Measurements from ENCODE around the gene MBD3L2. TPM values are rescaled to one million over a fixed set of nuclear protein-coding genes. Genes with fewer than 3 reads are reported as not detected.
A peak's percentile ranks its signal among the peaks of the same experiment; 100 is the strongest.

The MBD3L2 gene
- total and polyA plus RNA-seq, 9 of the 15 experiments (the other 6 are each of a cell fraction or from before 2014, with no cell fraction given), result not detected

GRCh38 chr19:7069042-7069903 is 20.2 kb downstream of the MBD3L2 start, which contains the start of gene ZNF557 (continued):
- TF ChIP-seq PBX2 (CRISPR knock-in tag; IDR thresholded peaks at IDR 0.05; ENCODE audit: low read depth), result no peak
- TF ChIP-seq PBX2 (tag; conservative IDR thresholded peaks at IDR 0.05; ENCODE audit: low read depth), result peak; percentile 53; the same call in 1 of the 2 replicates
- peak; percentile 79 for TF ChIP-seq ETV1 (tag; conservative IDR thresholded peaks at IDR 0.05; ENCODE audit: low read depth)
- no peak for TF ChIP-seq MXD1 (CRISPR knock-in tag; IDR thresholded peaks at IDR 0.05; ENCODE audit: borderline replicate concordance, poor library complexity, severe bottlenecking)
- no peak for TF ChIP-seq FOXO4 (CRISPR knock-in tag; IDR thresholded peaks at IDR 0.05)
- peak; percentile 75 for TF ChIP-seq PCBP1 (IDR thresholded peaks at IDR 0.05; ENCODE audit: low read depth, low read length, poor library complexity, severe bottlenecking)
- no peak for TF ChIP-seq SREBF2 (CRISPR knock-in tag; IDR thresholded peaks at IDR 0.05)
- no peak for TF ChIP-seq ILK (tag; IDR thresholded peaks at IDR 0.05; ENCODE audit: borderline replicate concordance, low read depth)
- peak in 1 of 2 experiments; percentile 27 for TF ChIP-seq AFF1 (IDR thresholded peaks at IDR 0.05; ENCODE audit: low read depth in 1 of 2, partially characterized antibody in 2 of 2)
- peak; percentile 36; the same call in 1 of the 2 replicates for TF ChIP-seq ZEB2 (IDR thresholded peaks at IDR 0.05)
- no peak for TF ChIP-seq ZNF133 (CRISPR knock-in tag; IDR thresholded peaks at IDR 0.05)
- no peak for TF ChIP-seq ZNF224 (CRISPR knock-in tag; IDR thresholded peaks at IDR 0.05)
- TF ChIP-seq ZFX (CRISPR knock-in tag; IDR thresholded peaks at IDR 0.05), result peak; percentile 61
- TF ChIP-seq TAL1 (IDR thresholded peaks at IDR 0.05), result no peak
- TF ChIP-seq ZNF639 (CRISPR knock-in tag; conservative IDR thresholded peaks at IDR 0.05 in 1 of 2, IDR thresholded peaks at IDR 0.05 in 1 of 2), result 0 out of 4 replicates have a peak, but pooled peaks of 1 of the 2 experiments have one; percentile 24
